Cardiac muscle cell (in vitro differentiated cells and primary cell): ENCODE results near the gene MLLT1. TPM values are rescaled to one million over a fixed set of nuclear protein-coding genes. Genes with fewer than 3 reads are reported as not detected.

Source experiments
- DNase-seq, 2 donors: peaks; one replicate each; pipeline versions ENCODE4 v3.0.0 to v3.0.0-alpha.2; 2010 to 2017; ENCODE audit warnings: low read depth in 1 of 2, low spot score in 1 of 2
- H3K27ac ChIP-seq: fragments of 200-600 bp; sonication (generic); 2 replicates; pipeline ENCODE4 v1.5.1; 2016
- H3K27me3 ChIP-seq: fragments of 200-600 bp; sonication (generic); 2 replicates; pipeline ENCODE4 v1.6.0; 2016; ENCODE audit warnings: control low read depth
- H3K36me3 ChIP-seq: fragments of 200-600 bp; sonication (generic); 2 replicates; pipeline ENCODE4 v1.5.1; 2016; ENCODE audit warnings: control low read depth
- H3K4me1 ChIP-seq: fragments of 200-600 bp; sonication (generic); 2 replicates; pipeline ENCODE4 v1.8.1; 2017; ENCODE audit warnings: low read depth, mild to moderate bottlenecking, mixed run types
- H3K4me3 ChIP-seq: fragments of 200-600 bp; sonication (generic); 2 replicates; pipeline ENCODE4 v1.5.1; 2016; ENCODE audit warnings: mild to moderate bottlenecking
- H3K9me3 ChIP-seq: fragments of 200-600 bp; sonication (generic); 2 replicates; pipeline ENCODE4 v1.5.1; 2017; ENCODE audit warnings: low read depth, mild to moderate bottlenecking, control low read depth
- CTCF ChIP-seq: IDR thresholded peaks from 2 replicates; pipeline ENCODE4 v1.5.1; 2012; ENCODE audit warnings: low read depth, mild to moderate bottlenecking, low read length
- polyA plus RNA-seq: library from polyadenylated mRNA; unstranded; fragments of >200 nt; fragmentation: Nextera tagmentation; extraction: Ambion mirVana; gene quantifications from 2 replicates; pipeline ENCODE4 v1.2.1, GENCODE V29; 2016
- total RNA-seq: library from RNA; depleted of rRNA; stranded (reverse); fragments of >200 nt; gene quantifications from 2 replicates; pipeline ENCODE4 v1.2.3, GENCODE V29; 2016

Gene MLLT1
- total and polyA plus RNA-seq, 2 experiments from 2014 or later, result 31.1 to 46.9 TPM

GRCh38 chr19:6233056-6233826, 46.5 kb downstream of the MLLT1 start:
- Histone ChIP-seq H3K4me3 (no peak overlapping the region), H3K36me3 (peaks cover 8% of the 10 kb centered on the region), H3K4me1 (peaks cover 23% of the 10 kb centered on the region), H3K27me3 (no peaks in the 10 kb centered on the region), H3K27ac (peak overlapping the region; percentile 52), H3K9me3 (no peaks in the 10 kb centered on the region)
- DNase-seq, result peak in 1 of 2 donors; percentile 82
- TF ChIP-seq CTCF, result no peak

- peak in 1 of 2 donors; percentile 90 for DNase-seq
- Histone ChIP-seq H3K27ac (peak overlapping the region; percentile 52), H3K9me3 (no peaks in the 10 kb centered on the region), H3K4me1 (peaks cover 23% of the 10 kb centered on the region), H3K27me3 (no peaks in the 10 kb centered on the region), H3K4me3 (no peak overlapping the region), H3K36me3 (peaks cover 8% of the 10 kb centered on the region)
- TF ChIP-seq CTCF, result no peak
Measured at GRCh38 chr19:6232601-6233055, 47.1 kb downstream of the MLLT1 start.

- TF ChIP-seq CTCF, result no peak
- peak overlapping the region; percentile 60 for H3K27ac ChIP-seq
- H3K36me3 ChIP-seq, result peaks cover 11% of the 10 kb centered on the region
- no peak for DNase-seq
- no peaks in the 10 kb centered on the region for H3K9me3 ChIP-seq
- no peak overlapping the region for H3K4me3 ChIP-seq
- peaks cover 23% of the 10 kb centered on the region for H3K4me1 ChIP-seq
- H3K27me3 ChIP-seq, result no peaks in the 10 kb centered on the region
Measured at GRCh38 chr19:6230991-6231448, 48.8 kb downstream of the MLLT1 start.

- Histone ChIP-seq H3K36me3 (peaks cover 16% of the 10 kb centered on the region), H3K27ac (peak overlapping the region; percentile 57), H3K4me1 (peaks cover 23% of the 10 kb centered on the region), H3K4me3 (no peak overlapping the region), H3K27me3 (no peaks in the 10 kb centered on the region), H3K9me3 (no peaks in the 10 kb centered on the region)
- DNase-seq, result no peak
- no peak for TF ChIP-seq CTCF
Measured at GRCh38 chr19:6229951-6230712, 49.6 kb downstream of the MLLT1 start.

GRCh38 chr19:6229216-6229913, 50.4 kb downstream of the MLLT1 start:
- peak overlapping the region; percentile 57 for H3K27ac ChIP-seq
- no peak for TF ChIP-seq CTCF
- DNase-seq, result no peak
- no peaks in the 10 kb centered on the region for H3K9me3 ChIP-seq
- H3K36me3 ChIP-seq, result peaks cover 16% of the 10 kb centered on the region
- H3K27me3 ChIP-seq, result no peaks in the 10 kb centered on the region
- H3K4me1 ChIP-seq, result peaks cover 23% of the 10 kb centered on the region
- no peak overlapping the region for H3K4me3 ChIP-seq
